GM19238 (cell line): ENCODE data around the gene SLC37A3.
"Not testable (repeated sequence)": the region's sequence is repeated elsewhere in the genome, so short reads cannot be mapped to it uniquely, and the experiment has no call there.

ENCODE experiments used
- DNase-seq: peaks from one replicate; pipeline ENCODE4 v3.0.0; 2011; ENCODE audit warnings: low spot score; ENCODE audit not compliant: insufficient read length

SLC37A3 gene

DNA sequence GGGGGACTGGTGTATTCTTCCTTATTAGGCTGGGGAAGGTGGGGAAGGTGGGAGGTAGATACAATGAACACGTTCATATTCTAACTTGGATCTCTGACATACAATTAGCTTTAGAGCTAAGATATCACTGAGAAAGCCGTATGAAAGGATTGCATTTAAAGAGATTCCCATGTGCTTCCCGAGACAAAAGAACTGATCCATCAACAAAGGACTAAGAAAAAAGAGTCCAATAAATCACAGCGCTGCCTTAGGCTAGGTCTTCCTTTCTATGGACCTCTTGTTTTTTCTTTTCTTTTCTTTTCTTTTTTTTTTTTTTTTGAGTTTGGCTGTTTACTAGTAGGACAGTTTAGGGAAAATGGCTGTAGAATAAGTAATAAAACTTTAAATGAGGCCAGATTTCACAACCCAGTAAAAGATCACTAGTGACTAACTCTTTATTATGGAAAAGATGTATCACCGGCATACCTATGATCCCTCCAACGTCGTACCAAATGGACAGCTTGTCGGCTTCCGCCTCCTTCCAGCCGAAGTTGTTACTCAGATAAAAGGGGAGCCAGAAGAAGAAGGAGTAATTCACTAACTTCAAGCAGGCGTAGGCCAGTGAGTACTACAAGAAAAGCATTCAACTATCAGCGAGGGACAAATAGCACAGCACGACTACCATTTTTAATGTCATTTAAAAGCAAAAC, 50.0 kb downstream of the SLC37A3 start:
- DNase-seq = no peak

DNA sequence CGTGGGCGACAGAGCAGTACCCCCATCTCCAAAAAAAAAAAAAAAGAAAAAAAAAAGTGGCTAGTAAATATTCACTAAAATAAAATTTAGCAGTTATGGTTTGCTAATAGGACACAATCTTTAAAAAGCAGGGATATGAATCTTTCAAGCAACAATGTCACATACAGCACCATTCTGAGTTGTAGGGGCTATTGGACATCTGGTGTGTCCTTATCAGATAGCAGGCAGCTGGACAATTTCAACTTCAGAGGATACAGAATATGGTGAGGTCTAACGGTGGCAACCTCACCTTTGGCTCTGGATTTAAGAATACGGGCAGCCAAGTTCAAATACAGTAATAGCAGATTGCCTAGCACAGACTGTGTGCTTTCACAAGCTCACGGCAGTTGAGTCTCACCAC, 51.1 kb downstream of the SLC37A3 start:
- no peak for DNase-seq

DNA sequence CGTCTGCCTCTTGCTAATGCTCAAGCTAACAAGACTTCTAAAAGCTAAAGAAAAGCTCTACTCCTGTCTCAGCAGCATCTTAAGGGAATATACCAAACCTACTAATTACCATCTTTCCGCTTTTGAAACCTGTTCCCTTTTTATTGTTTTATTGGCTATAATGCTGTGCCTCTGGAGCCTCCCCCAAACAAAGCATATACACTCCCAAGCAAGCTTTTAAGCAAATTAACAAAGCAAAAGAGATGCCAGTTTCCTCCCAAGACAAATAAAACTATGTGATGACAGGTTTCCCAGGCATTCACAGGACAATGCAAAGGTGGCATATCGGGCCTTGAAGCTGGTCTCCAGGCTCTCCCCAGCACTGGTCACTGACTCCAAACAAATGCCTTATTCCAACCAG, 52.9 kb downstream of the SLC37A3 start:
- no peak for DNase-seq

DNA sequence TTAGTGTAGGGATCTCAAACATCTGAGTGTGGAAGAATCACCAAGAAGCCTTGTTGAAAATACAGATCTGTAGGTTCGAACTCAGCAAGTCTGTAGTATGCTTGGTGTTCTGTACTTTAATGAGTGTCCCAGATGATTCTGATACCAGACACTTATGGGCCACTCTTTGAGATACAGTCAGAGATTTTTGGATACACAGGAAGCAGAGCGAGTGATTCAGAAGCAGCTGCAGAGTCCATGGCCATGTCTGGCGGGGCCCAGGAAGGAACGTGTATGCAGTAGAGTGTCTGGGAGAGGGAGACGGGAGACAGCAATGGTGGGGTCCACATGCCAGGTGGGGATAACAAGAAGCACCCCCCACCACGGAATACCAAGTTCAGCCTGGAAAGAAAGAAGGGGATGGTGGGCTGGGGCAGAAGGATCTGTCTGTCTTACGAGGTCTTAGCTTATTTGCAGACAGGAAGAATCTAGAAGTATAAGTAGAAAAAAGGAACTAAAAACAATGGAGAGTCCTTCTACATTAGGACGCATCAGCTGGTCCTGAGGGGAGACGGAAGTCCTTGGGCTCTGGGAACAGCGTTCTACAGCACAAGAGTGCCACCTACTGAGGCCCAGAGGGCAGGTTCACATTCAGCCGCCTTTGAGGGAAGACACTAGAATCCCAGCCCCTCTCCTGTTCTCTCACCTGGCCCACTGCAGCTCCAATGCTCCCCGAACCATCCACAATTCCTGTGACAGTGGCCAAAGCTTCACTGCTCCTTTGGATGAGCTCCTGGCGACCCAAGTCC, 55.4 kb downstream of the SLC37A3 start:
- no peak for DNase-seq

DNA sequence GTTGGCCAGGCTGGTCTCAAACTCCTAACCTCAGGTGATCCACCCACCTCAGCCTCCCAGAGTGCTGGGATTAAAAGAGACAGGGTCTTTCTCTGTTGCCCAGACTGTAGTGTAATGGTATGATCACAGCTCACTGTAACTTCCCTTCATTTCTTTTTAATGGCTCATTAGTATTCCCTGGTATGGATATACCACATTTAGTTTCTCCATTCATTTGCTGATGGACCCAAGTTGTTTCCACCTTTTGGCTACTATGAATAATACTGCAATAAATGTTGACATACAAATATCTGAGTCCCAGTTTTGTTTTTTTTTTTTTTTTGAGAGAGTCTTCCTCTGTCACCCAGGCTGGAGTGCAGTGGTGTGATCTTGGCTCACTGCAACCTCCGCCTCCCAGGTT, 59.4 kb downstream of the SLC37A3 start:
- DNase-seq = not testable (repeated sequence)

DNA sequence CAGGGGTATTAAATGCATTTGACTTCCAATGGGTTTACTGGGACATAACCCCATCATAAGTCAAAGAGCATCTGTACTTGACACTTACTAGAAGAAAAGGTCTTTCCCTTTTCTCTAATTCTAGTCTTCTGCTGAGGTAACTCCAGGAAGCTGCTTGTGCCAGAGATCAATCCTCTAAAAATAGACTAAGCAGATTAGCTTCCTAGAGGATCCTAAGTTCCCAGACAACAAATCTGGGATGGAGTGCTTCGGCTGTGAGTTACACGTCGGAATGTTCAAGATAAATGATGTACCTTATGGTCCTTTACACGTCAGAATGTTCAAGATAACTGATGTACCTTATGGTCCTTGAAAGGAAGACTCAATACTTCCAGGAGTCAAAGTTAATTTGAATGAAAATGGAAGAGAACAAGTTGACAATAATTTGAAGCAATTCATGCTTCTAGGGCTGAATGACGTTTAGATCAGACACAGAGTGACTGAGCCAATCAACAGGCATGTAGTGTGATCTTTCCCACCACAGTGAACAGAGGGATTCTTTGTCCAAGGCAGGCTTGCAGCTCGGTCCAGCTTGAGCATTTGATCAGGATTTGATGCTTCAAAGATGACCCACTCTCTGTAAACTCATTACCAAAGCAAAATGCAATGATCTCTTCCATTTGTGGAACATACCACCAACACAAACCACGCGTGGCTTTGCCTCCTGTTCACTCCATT, 63.8 kb downstream of the SLC37A3 start:
- DNase-seq = no peak

DNA sequence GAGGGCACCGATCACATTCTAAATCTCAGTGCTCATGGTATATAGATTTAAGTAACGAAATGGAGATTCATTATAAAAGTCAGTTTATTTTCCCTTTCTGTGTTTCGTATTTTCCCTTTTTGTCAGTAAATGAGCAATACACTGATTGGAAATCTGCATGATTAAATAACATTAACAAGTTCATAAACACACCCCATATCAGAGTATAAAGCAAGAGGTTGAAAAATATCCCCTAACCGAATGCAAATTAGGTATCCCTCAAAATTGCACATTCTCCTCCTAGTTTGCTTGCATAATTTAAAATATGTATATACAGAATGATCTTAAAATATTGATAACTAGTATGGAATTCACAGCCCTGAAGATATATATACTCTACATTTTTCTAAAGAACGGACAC, 64.6 kb downstream of the SLC37A3 start:
- DNase-seq = no peak

DNA sequence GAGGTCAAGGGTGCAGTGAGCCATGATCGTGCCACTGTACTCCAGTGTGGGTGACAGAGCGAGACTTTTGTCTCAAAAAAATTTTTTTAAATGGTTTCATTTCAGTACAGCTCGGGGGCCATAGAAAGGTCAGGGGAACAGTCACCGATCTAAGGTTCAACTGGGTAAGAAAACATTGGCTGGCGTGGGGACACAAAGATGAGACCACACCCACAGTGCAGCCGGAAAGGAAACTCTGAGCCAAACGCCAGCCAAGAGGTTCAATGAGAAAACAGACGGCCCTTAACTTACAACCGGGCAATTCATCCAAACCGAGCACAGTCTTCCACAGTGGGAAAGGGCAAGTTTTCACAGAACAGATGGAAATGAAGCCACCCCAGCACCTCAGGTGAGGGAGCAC, 65.1 kb downstream of the SLC37A3 start:
- DNase-seq = no peak

DNA sequence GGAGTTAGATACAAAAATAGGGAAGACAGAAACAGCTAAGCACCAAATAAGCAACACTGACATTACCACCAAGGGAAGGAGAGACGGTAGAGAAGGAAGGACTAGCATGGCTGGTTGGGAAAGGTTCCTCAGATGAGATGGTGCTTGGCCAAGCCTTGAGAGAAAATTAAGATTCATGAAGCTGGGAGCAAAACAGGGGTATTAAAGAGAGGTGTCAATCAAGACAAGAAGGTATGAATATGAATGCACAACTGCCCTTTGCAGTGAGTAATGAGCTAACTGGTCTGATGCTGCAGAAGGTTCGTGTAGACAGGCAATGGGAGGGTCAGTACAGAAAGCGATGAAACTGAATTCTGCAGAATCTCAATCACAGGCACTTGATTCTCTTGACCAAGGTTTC, 67.7 kb downstream of the SLC37A3 start:
- no peak for DNase-seq

DNA sequence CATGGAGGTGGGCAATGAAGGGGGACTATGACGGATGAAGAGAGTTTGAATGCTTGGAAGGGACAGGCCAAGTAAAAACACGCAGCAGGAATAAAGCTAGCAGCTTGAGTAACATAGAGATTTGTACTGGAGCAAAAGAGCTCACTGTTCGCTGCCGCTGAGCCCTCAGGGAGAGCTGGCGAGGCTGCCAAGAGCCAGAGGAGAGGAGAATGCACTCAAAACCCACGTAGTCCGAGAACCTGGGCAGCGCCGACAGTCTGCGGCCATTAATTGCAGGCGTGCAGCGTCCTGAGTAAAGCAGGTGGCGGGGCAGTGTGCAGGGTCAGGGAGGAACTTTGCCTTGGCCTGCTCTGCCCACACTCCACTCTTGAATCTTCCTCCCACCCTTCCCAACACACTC, 68.2 kb downstream of the SLC37A3 start:
- no peak for DNase-seq

DNA sequence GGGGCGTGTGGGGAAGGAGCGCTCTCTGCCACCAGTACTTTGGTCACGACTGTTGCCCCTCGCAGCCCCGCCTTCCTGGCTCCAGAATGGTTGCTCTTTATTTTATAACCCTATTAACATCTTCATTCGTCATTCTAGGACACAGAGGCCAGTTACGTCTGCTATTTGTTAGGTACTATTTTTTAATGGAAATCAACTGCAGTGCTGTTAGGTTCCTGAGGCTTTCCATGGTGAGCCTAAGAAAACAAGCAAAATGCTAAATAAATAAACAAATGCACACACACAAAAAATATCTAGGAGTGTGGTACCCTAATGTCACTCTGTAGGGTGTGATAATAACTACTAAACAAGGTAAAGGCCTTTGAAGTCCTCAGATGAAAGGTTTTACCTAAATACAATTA, 71.1 kb downstream of the SLC37A3 start:
- no peak for DNase-seq

DNA sequence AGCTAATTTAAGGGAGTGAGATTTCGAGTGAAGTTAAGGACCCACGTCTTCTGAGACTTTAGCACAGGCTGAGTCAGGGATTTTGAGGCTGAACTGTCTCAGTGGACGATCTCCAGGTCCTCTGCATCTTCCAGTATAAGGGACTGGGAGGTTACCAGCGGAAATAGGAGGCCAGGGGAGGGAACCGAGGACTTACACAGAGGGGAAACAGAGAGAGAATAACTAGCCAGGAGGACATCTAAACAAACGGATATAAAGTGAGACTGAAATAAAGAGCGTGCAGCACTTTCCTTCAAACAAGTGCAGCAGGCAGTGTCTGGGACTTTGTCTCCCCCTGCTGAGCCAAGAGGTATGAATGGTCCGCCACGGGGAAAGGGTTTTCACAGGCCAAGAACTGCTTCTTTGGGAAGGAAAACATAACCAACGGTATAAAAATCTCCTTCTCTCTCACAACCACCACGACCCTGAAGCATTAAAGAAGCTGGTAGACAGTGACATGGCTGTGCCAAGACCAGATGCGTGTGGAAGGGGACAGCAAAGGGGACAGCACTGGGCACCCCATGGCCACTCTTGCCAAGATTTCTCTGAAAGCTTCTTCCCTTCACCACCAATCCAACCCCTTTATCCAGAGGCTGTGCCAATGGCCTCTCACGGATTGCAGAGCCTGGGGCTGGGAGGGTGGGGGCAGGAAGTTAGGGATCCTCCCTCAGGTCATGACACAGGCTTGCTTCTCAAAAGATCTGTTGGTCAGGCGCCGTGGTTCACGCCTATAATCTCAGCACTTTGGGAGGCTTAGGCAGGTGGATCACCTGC, 72.0 kb downstream of the SLC37A3 start:
- DNase-seq = peak; percentile 48

DNA sequence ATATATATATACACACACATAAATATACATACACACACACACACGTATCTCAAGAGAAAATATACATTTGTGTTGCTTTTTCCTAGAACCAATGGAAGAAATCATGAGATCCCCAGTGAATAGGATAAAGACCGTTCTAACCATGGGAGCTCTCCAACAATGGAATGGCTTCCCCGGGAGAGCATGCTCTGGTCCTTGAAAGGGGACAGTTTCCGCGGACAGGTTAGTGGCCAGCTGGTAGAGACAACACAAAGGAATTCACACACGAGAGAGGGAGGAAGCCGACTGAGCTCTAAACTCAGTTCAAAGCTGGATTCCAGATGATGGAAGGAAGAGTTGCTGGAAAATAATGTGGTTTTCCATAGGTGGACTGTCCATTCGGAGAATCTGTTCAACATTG, 72.7 kb downstream of the SLC37A3 start:
- no peak for DNase-seq

DNA sequence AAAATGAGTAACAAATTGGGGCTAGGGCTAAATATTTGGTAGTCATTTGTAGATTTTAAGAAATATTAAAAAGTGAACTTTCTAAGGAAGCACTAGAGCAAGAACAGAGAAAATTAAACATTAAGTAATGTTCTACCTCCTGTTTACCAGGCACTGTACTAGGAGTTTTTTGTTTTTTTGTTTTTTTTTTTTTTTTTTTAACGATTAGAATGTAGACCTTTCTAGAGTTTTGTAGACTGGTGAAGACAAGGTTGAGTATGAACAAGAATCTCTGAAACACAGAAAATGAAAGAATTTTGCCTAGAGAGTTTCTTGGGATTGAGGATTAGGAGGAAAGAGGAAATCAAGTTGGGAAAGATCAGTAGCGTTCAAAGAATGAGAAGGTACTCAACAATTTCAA, 73.6 kb downstream of the SLC37A3 start:
- DNase-seq = no peak

DNA sequence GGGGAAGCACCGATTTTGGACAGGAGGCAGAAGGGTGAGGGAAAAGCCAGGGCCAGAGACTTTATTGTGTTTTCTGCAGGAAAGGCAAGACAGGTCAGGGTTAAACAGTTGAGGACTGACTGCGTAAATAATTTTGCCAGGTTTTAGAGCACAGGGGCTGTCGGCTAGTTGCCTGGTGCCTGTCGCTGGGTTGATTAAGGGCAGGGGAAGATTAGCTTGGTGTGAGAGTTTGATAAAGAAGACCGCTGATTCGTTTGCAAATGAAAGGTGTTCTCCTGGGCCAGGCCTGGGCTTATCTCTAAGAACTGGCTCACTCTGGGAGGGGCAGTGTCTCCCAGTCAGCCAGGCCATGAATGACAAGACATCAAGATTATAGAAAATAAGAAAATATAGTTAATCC, 75.6 kb downstream of the SLC37A3 start:
- no peak for DNase-seq

DNA sequence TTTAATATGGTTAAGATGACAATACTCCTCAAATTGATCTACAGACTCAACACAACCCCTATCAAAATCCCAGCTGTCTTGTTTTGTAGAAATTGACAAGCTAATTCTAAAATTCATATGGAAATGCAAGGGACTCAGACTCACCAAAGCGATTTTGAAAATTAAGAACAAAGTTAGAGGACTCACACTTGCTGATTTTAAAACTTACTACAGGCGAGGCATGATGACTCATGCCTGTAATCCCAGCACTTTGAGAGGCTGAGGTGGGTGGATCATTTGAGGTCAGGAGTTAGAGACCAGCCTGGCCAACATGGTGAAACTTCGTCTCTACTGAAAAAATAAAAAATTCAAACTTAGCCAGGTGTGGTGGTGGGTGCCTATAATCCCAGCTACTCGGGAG, 78.3 kb downstream of the SLC37A3 start:
- DNase-seq = not testable (repeated sequence)

DNA sequence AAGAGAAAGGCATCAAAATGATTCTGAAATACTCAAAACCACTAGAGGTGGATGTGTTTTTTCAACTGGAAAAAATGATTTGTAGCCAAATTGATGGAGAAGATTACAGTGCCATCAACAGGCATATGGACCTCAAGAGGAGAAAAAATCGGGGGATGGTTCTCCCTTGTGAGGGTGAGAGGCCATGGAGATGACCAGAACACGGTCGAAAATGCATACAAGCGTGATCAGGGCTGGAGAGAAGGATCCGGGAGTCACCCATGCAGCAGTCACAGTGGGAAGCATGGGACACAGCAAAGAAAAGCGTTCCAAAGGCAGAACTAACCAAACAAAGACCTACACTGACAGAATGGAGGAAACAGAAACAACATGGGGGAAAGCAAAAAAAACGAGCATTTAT, 80.3 kb downstream of the SLC37A3 start:
- no peak for DNase-seq

DNA sequence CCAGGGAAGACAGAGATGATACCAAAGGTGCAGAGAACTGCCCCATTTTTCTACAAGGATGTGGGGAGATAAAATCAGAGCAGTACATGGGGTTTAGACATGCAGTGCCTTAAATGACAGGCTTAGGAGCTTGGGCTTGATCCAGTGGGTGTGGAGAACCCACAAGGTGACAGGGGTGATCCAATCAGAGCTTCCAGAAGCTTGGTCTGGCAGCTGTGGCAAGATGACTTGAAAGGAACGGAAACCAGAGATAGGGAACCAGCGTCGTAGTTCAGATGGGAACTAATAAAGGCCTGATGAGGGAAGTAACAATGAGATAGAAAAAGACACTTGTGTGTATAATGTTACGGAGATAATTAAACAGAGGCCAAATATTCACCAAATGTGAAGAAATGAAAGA, 80.7 kb downstream of the SLC37A3 start:
- DNase-seq = no peak

DNA sequence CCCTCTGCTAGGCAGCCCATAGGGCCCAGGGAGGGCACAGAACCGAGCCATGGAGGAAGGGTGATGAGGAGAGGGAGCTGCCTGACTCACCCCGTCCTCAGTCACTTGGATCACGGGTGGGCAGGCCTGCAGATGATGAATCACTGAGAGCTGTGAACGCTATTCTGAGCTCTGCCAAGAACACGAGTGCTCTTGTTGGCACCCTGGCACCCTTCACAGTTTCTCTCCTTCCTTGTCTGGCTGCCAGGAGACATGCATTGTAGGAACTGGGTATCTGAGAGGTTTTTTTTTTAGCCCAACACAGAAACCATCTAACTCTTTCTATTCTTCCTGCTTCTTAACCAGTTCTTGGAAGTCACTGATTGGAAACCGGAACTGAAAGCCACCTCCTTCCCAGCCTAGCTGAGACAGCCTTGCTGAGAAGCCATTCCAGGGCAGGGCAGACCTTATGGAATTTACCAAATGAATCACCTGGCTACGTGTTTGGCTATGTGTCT, 82.1 kb downstream of the SLC37A3 start:
- DNase-seq = no peak

DNA sequence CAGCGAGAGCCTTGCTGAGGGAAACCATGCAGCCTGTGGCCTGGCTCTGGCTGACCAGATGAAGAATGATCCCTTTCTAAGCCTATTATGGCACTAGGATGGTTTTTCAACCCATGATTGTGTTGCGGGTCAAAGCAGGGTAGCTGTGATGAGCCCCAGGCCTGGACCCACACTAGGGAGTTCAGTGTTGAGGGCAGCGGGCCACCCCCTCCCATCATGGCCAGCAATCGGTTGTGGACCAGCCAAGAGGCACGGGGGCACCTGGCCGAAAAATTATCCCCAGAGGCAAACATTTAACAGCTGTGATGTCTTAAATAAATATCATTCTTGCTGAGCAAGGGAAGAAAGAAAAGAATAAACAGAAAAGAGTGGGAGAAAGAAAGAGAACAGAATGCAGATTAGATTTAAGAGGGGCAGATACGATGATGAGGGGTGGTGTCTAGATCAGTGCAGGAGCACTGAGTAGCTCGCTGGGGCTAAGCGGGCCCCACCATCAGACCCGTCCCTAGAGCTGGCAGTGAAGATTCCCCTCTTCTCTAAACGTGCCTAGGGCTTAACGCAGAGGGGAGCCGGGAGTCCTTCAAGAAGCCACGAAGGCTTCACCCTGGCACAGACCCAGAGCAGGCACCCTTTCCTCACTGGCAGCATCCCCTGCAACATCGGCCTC, 82.7 kb downstream of the SLC37A3 start:
- DNase-seq = no peak
